ENCODE data around the gene RASA3.

The RASA3 gene

GRCh38 chr13:114007566-114007965 lies 124.9 kb downstream of the RASA3 start:
- no peak overlapping the region for H2AFZ ChIP-seq (ENCODE audit: low read depth, low read length)
- H3K36me3 ChIP-seq (ENCODE audit: insufficient read depth, low read length), result peaks cover 42% of the 10 kb centered on the region
- H3K79me2 ChIP-seq (ENCODE audit: insufficient read depth, low read length), result no peaks in the 10 kb centered on the region
- TF ChIP-seq CTCF (IDR thresholded peaks at IDR 0.05; ENCODE audit: borderline replicate concordance, extremely low read depth, low read length, poor library complexity, severe bottlenecking), result no peak
- TF ChIP-seq EZH2 (IDR thresholded peaks at IDR 0.05; ENCODE audit: borderline replicate concordance, low read depth, low read length, severe bottlenecking), result no peak
- no peak overlapping the region for H3K27ac ChIP-seq (ENCODE audit: low read length)
- no peaks in the 10 kb centered on the region for H3K27me3 ChIP-seq (ENCODE audit: insufficient read depth, low read length, poor library complexity)
- H3K4me2 ChIP-seq (ENCODE audit: insufficient read depth, low read length), result no peak overlapping the region
- H3K9ac ChIP-seq (ENCODE audit: low read depth, low read length), result no peak overlapping the region
- ATAC-seq (ENCODE audit: insufficient read depth, low read depth) (no peak), DNase-seq (no peak)
- H3K4me1 ChIP-seq (ENCODE audit: insufficient read depth, low read length), result no peaks in the 10 kb centered on the region
- H3K4me3 ChIP-seq (ENCODE audit: low read depth in 1 of 2, low read length in 2 of 2), result no peak overlapping the region
- no peaks in the 10 kb centered on the region for H3K9me3 ChIP-seq (ENCODE audit: insufficient read depth, low read length, severe bottlenecking)
- H4K20me1 ChIP-seq (ENCODE audit: insufficient read depth, low read length), result 0 out of 2 replicates have a peak, but pooled peaks cover 7% of the 10 kb centered on the region

- H3K27ac ChIP-seq (ENCODE audit: low read length), result no peak overlapping the region
- H2AFZ ChIP-seq (ENCODE audit: low read depth, low read length), result no peak overlapping the region
- no peak overlapping the region for H3K4me2 ChIP-seq (ENCODE audit: insufficient read depth, low read length)
- peaks cover 2% of the 10 kb centered on the region; the same call in 1 of the 2 replicates for H4K20me1 ChIP-seq (ENCODE audit: insufficient read depth, low read length)
- no peaks in the 10 kb centered on the region for H3K4me1 ChIP-seq (ENCODE audit: insufficient read depth, low read length)
- no peak for DNase-seq
- no peaks in the 10 kb centered on the region for H3K9me3 ChIP-seq (ENCODE audit: insufficient read depth, low read length, severe bottlenecking)
- no peak for ATAC-seq (ENCODE audit: insufficient read depth, low read depth)
- H3K27me3 ChIP-seq (ENCODE audit: insufficient read depth, low read length, poor library complexity), result no peaks in the 10 kb centered on the region
- no peak overlapping the region for H3K4me3 ChIP-seq (ENCODE audit: low read depth in 1 of 2, low read length in 2 of 2)
- peaks cover 32% of the 10 kb centered on the region for H3K36me3 ChIP-seq (ENCODE audit: insufficient read depth, low read length)
- TF ChIP-seq CTCF (IDR thresholded peaks at IDR 0.05; ENCODE audit: borderline replicate concordance, extremely low read depth, low read length, poor library complexity, severe bottlenecking) (no peak), EZH2 (IDR thresholded peaks at IDR 0.05; ENCODE audit: borderline replicate concordance, low read depth, low read length, severe bottlenecking) (no peak)
- no peaks in the 10 kb centered on the region for H3K79me2 ChIP-seq (ENCODE audit: insufficient read depth, low read length)
- no peak overlapping the region for H3K9ac ChIP-seq (ENCODE audit: low read depth, low read length)
Observed at GRCh38 chr13:114005206-114005724, 127.2 kb downstream of the RASA3 start.

- no peak for TF ChIP-seq CTCF (IDR thresholded peaks at IDR 0.05; ENCODE audit: borderline replicate concordance, extremely low read depth, low read length, poor library complexity, severe bottlenecking)
- TF ChIP-seq EZH2 (IDR thresholded peaks at IDR 0.05; ENCODE audit: borderline replicate concordance, low read depth, low read length, severe bottlenecking), result no peak
- Histone ChIP-seq H3K79me2 (ENCODE audit: insufficient read depth, low read length) (no peaks in the 10 kb centered on the region), H3K9ac (ENCODE audit: low read depth, low read length) (no peak overlapping the region), H2AFZ (ENCODE audit: low read depth, low read length) (no peak overlapping the region), H3K4me3 (ENCODE audit: low read depth in 1 of 2, low read length in 2 of 2) (no peak overlapping the region), H4K20me1 (ENCODE audit: insufficient read depth, low read length) (peaks cover 4% of the 10 kb centered on the region; the same call in 1 of the 2 replicates), H3K27me3 (ENCODE audit: insufficient read depth, low read length, poor library complexity) (no peaks in the 10 kb centered on the region), H3K4me2 (ENCODE audit: insufficient read depth, low read length) (no peak overlapping the region), H3K27ac (ENCODE audit: low read length) (no peak overlapping the region), H3K36me3 (ENCODE audit: insufficient read depth, low read length) (peaks cover 28% of the 10 kb centered on the region), H3K4me1 (ENCODE audit: insufficient read depth, low read length) (no peaks in the 10 kb centered on the region), H3K9me3 (ENCODE audit: insufficient read depth, low read length, severe bottlenecking) (no peaks in the 10 kb centered on the region)
- no peak for DNase-seq
- ATAC-seq (ENCODE audit: insufficient read depth, low read depth), result no peak
Observed at GRCh38 chr13:114004420-114005205, 127.8 kb downstream of the RASA3 start.

Data from DND-41 (cell line).